IPS-NIHi11 (cell line): ENCODE measurements around the gene RTN4RL1.
"Not testable (repeated sequence)": the region's sequence is repeated elsewhere in the genome, so short reads cannot be mapped to it uniquely, and the experiment has no call there.

ENCODE experiments used
- DNase-seq: peaks from one replicate; pipeline ENCODE4 v3.0.0; 2012; ENCODE audit warnings: mixed read lengths, low spot score

The RTN4RL1 gene

GRCh38 chr17:2025622-2026309 is 632 bp upstream of the RTN4RL1 start:
- DNase-seq = peak; percentile 53

DNA sequence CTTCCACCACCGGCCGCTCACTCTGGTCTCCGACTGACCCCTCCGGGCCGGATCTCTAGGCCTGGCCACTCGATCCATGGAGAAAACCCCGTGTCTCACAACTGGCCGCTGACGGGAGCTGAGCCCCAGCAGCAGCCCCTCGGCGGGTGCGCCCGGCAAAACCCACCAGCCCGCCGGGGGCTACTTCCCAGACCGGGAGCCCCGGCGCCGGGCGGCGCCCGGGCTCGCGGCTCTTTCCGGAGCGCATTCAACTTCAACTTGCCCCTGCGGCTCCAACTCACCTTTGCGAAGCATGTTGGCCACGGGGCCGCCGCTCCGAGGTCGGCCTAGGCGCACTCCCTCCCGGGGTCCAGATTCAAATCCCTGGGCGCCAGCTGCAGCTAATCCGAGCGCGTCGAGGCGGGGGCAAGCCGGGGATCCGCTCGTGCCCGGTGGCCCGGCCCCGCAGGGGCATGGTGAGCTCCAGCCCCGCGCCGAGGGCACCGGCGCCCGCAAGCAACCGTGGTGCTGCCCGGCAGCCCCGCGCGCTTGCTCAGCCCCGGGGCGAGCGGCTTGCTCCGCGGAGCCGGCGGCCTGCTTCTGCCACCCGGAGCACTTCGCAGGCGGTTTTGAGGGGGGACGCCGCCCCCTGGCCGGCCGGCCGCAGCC is 438 bp downstream of the RTN4RL1 start:
- DNase-seq = no peak

DNA sequence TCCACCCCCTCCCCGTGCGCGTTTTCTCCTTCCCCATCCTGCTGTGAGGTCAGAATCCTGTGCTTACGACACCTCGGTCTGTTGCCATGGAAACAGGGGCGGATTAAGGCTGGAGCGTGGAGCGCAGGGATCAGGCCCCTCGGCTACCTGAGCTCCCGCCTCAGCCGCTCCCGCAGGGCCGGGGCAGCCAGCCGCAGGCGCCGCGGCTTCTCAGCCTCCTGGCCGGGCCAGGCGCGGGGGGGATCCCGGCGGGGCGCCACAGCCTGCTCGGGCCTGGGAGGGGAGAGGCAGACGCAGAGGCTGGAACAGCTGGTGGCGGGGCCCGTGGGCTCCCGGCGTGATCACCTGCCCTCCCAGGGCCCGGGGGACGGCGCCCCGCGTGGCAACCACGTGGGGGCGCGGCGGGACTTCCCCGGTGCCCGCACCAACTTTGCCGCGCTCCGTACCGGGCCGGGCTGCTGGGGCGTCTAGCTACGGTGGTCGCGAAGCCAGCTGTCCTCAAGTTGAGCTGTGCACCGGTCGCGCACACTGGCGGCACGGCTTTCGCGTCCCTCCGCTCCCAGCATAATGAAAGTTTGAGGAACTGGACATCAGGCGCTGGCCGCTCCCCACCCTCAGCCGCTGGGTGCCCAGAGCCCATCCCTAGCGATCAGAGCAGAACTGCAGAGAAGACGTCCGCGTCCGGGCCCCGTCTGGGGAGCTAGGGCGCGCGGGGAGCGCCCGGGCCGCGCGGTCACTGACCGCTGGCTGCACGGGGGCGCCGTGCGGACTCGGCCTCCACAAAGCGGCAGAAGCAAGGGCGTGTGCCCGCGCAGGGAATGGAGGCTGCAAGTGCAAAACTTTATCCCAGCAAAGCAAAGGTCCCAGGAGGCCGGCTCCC is 1.2 kb downstream of the RTN4RL1 start:
- peak; percentile 93 for DNase-seq

DNA sequence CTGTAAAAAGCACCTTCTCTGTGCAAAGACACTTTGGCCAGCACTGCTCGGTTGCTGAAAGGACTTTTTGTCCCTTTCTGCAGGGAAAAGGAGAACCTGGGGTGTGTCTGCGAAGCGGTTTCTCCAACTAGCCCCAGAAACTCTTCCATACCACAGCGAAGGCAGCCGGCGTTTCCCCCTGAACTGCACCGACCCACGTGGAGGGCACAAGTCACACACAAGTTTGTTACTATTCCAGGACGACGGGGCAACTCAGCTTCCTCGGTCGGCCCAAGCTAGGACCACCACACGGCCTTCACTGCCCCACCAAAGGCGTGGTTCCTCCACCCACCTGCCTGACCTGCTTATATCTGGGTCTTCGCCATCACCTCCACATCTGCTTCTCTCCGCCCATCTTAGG is 1.9 kb downstream of the RTN4RL1 start:
- no peak for DNase-seq

DNA sequence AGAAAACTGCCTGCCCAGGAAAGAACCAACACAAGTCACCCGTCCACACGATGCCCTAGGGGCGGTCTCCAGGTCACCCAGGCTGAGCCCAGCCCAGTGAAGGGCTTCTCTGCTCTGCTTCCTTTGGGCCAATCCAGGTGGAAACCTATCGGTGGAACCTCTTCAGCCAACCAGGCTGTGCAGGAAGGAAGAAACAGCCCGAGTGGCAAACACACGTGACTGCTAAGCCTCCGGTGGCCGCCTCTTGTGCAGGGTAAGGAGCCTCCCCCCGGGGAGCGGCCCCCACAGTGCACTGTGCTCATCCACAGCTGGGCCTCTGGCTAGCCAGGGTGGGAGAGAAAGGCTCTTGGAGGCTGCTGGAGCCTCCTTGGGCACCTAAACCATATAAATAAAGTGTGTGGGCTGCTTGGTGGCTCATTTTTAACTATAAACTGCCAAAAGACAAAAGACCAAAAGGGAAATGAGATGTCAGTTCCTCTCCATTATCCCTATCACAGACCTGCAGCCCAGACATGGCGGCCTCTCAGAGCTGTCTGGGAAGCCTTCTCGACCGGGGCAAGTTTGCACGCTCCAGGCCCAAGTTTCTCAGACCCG is 2.4 kb downstream of the RTN4RL1 start:
- DNase-seq = no peak

DNA sequence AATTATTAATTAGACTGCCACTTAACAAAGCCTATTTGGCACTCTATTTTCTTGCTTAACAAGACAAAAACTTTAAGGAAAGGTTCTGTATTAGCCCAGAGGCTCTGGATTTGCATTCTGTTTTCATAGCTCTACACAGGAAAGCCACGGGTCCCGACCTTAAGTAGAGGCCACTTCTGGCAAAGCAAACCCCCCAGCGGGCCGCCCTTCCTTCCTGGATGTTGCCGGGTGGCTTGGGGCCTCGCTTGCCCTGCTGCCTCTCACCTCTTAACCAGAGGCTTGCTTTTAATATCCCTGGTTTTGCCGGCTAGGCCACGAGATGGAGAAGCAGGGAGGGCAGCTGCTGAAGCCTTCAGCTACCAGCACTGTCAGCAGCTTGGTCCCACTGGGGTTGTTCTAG is 4.4 kb downstream of the RTN4RL1 start:
- no peak for DNase-seq

GRCh38 chr17:2019723-2020122 is 5.4 kb downstream of the RTN4RL1 start:
- no peak for DNase-seq

DNA sequence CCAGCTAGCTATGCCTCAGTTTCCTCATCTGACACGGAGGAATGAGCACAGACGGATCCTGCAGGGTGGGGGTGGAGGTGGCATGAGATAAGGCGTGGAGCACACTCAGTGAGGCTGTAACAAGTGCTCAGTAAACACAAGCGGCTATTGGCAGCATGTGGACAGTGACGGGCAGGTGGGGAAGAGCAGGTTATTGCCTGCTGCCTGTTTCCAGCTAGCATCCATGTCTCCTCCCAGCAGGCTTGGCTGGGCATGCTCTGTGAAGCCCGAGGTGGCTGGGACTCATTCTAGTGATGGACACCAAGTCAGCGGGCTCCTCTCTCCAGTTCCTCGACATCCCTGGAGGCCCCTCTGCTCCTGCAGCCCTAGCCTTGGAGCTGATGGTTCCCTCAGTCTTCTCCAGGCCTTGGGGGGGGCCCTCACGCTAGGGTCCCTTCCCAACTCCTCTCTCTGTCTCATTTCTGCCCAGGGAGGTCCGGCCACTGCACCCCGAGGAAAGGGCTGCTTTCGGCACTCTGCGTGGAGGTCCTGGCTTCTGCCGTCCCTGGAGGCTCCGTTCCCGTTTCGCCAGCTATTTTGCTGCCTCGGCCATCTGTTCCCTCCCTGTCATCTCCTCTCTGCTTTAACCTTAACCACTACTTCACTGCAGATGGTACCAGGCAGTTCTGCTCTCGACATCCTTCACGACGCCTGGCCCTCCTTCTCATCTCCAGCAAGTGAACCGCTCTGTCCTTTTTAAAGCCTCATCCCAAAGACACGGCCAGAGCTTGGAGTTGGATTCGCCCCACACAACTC is 6.2 kb downstream of the RTN4RL1 start:
- no peak for DNase-seq

DNA sequence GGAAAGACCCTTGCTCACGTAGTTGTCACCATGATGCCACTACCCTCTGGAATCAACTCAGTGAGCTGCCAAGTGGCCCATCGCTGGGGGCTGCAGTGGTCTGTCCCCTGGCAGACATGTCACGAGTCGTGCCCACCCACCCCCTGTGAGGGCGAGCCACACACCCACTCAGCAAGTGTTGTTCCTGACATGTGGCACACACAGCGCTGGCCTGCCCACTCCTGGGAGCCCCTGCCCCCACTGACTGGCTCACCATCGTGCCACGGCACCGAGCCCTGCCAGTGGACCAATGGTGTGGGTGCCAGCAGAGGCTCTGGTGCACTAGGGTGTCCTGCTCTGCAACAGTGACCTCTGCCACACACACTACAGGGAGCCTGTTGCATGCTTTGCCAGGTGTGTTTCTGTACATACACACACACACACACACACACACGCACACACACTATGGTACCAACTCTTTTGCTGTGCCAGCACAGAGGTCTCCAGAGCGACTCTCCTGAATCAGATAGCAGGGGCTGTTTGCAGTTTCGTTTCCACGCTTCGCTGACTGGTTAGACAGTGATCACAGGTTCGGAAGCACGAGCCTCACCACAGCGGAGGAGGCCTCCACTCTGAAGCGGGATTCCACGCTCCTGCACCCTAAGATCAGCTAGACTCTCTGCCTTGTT is 7.7 kb downstream of the RTN4RL1 start:
- DNase-seq = no peak

DNA sequence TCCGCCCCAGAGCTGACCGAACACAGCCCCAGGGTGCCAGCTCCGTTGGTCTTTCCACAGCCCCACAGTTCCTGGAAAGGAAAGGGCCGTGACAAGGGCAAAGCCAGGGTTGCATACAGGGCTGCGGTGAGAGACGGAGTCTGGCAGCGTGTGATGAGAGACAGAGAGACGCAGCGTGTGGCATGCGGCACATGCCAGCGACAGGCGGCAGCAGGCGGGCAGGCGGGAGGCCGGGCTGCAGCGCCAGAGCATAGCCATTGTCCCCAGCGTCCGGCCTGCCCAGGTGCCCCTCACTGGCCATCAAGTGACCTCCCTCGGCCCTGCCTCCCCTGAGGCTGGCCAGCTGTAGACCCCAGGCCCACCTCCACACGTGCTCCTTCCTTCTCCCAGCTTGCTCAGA is 8.6 kb downstream of the RTN4RL1 start:
- no peak for DNase-seq

DNA sequence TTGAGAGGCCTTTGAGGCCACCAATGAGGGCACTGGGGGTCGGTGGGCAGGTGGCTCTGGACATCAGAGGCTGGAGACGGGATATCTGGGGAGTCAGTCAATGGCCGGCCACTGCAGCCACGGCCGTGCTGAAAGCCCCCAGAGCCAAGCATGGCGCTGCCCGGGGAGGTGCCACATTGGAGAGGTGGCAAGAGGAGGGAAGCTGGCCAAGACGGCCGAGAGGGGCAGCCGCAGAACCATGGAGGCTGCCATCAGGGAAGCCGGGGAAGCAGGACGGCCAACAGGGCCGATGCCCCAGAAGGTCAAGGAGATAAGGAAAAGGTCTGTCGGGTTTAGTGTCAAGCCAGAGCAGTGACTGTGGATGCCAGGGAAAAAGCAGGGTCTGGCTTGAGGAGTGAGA is 9.8 kb downstream of the RTN4RL1 start:
- no peak for DNase-seq

DNA sequence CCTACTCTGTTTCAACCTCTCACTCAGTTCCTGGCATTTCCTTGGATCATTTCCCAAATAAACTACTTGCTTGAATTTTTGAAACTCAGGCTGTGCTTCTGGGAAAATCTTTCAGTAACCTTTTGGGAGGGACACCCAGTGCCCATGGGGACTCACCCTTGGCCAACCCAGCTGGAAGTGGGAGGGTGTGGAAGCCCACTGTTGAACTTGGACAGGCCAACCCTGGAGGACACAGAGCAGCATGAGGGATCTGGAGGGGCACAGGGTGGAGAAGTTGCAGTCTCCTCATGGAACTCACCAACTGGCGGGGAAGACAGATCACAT is 11.2 kb downstream of the RTN4RL1 start:
- DNase-seq = no peak

- DNase-seq = not testable (repeated sequence)
These were observed 11.7 kb downstream of the RTN4RL1 start for GRCh38 chr17:2013220-2013993.

DNA sequence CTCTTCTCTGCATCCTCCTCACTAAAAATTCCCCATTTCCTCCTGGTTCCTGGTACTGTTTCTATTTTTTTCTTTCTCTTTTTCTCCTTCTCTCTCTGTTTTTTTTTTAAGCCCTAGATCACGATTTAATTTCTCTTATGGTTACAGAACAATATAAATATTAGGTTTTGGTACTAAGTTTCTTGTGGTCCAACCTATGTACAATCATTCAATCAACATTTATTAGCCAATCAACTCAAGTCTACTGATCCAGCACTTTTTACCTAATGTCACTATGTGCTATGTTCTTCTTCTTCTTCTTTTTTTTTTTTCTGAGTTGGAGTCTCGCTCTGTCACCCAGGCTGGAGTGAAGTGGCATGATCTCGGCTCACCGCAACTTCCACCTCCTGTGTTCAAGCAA is 12.6 kb downstream of the RTN4RL1 start:
- DNase-seq = no peak

DNA sequence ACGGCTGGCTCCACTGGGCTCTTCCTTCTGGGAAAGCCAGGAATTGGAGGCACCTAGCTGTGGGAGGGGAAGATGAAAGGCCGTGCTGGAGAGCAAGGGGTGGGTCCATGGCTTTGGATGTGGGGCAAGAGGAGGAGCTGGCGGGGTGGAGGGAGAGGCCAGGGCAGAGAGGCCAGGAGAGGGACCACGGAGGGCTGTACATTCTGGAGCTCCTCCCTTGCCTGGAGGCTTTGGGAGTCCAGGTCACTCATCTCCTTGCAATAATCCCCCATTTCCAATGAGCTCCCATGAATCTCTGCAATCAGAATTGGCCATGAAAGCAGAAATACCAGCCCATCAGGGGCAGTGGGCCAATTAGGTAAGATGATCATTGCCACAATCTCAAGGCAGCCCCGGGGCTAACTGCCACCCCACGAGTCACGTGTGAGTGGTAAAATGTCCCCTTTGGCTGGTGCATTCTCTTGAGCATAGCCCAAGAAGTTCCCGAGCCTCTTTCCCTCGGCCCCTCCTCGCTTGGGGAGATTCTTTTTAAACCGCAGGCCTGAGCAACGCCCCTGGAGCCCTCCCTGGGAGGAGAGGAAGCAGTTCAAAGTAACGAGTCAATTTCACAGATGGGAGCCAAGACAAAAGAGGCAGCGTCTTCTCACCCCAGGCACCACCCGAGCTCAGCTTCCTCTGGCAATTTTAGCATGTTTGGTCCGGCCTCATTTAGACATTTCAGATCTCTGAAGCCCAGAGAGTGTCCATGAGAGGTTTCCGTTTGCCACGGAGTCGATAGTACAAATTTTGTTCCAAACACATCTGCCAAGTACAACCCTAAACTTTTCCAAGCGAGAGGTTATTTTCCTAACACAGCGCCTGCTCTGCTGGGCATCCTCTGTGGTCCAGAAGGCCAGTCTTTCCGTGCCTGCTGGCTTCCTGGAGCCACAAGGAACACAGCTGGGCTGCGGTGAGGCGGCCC is 13.4 kb downstream of the RTN4RL1 start:
- DNase-seq = peak; percentile 67

GRCh38 chr17:2009737-2010136 is 15.4 kb downstream of the RTN4RL1 start:
- DNase-seq = no peak

- DNase-seq = no peak
These were observed 16.6 kb downstream of the RTN4RL1 start for GRCh38 chr17:2008332-2009126.

GRCh38 chr17:2004435-2004952 is 20.6 kb downstream of the RTN4RL1 start:
- DNase-seq = no peak
